Thyroid gland (tissue), 4 donors: ENCODE measurements around the gene MBNL2. TPM values are rescaled to one million over a fixed set of nuclear protein-coding genes. Genes with fewer than 3 reads are reported as not detected.
A peak's percentile ranks its signal among the peaks of the same experiment; 100 is the strongest.

Experiments
- DNase-seq, 2 donors: peaks; one replicate each; pipeline ENCODE4 v3.0.0-alpha.2; 2019
- H3K27ac ChIP-seq, 3 donors: fragments of 200-600 bp; sonication (generic); 1 replicate in 2 of 3; 2 replicates in 1 of 3; pipeline ENCODE4 v1.5.1; 2016 to 2019; ENCODE audit warnings: mild to moderate bottlenecking in 1 of 3, moderate library complexity in 1 of 3
- H3K27me3 ChIP-seq: fragments of 200-600 bp; sonication (generic); one replicate; pipeline ENCODE4 v1.5.1; 2019
- H3K36me3 ChIP-seq, 2 donors: fragments of 200-600 bp; sonication (generic); one replicate each; pipeline ENCODE4 v1.5.1; 2016 to 2019
- H3K4me1 ChIP-seq, 2 donors: fragments of 200-600 bp; sonication (generic); one replicate each; pipeline ENCODE4 v1.5.1; 2017 to 2019
- H3K4me3 ChIP-seq, 3 donors: fragments of 200-600 bp; sonication (generic); replicated peaks in 1 of 3; 1 replicate in 2 of 3; 2 replicates in 1 of 3; pipeline ENCODE4 v1.5.1; 2016; ENCODE audit warnings: mild to moderate bottlenecking in 1 of 3
- H3K9me3 ChIP-seq: fragments of 200-600 bp; sonication (generic); one replicate; pipeline ENCODE4 v1.5.1; 2017
- POLR2A ChIP-seq, 2 donors: fragments of 450-650 bp; IDR thresholded peaks; one replicate each; pipeline ENCODE4 v1.6.1; 2017; ENCODE audit warnings: antibody characterized with exemption in 2 of 2, mild to moderate bottlenecking in 2 of 2, moderate library complexity in 1 of 2
- WGBS, 2 donors: methylation state at CpG; one replicate each; pipeline ENCODE4 v1.1.5; 2017; 5-methylcytosine and 5-hydroxymethylcytosine counted together
- intact Hi-C: fragments of 100-400 bp; cut with DNase I; formaldehyde crosslinking; loops from one replicate; pipeline ENCODE4 v1.15.1; 2023
- total RNA-seq, 4 donors: library from RNA; depleted of rRNA; stranded (reverse); fragments of >200 nt; gene quantifications; one replicate each; pipeline ENCODE4 v1.2.3, GENCODE V29; 2016
- TF ChIP-seq, protein P1 (sequence below), 6 experiments: fragments of 200-600 bp in 3 of 6; fragments of 450-650 bp in 3 of 6; sonication (generic) in 3 of 6; IDR thresholded peaks; one replicate each; pipeline ENCODE4 v1.5.1; 2016 to 2019; ENCODE audit warnings: antibody characterized with exemption in 6 of 6, mild to moderate bottlenecking in 2 of 6, inconsistent platforms in 1 of 6, moderate library complexity in 1 of 6

Gene MBNL2
- total RNA-seq, 4 donors from 2014 or later: 93.4 to 99.9 (median 98.3) TPM

- Histone ChIP-seq H3K27me3 (no peaks in the 10 kb centered on the region), H3K36me3 (peaks cover 0 to 4% of the 10 kb centered on the region in 2 donors), H3K4me3 (no peak overlapping the region), H3K9me3 (no peaks in the 10 kb centered on the region), H3K4me1 (peaks cover 0 to 4% of the 10 kb centered on the region in 2 donors), H3K27ac (no peak overlapping the region)
- DNase-seq: no peak
- 97% methylated on average over 4 of the region's 4 CpGs for WGBS, 2 donors
- intact Hi-C loops: no loop called here
- TF ChIP-seq, protein P1, sequence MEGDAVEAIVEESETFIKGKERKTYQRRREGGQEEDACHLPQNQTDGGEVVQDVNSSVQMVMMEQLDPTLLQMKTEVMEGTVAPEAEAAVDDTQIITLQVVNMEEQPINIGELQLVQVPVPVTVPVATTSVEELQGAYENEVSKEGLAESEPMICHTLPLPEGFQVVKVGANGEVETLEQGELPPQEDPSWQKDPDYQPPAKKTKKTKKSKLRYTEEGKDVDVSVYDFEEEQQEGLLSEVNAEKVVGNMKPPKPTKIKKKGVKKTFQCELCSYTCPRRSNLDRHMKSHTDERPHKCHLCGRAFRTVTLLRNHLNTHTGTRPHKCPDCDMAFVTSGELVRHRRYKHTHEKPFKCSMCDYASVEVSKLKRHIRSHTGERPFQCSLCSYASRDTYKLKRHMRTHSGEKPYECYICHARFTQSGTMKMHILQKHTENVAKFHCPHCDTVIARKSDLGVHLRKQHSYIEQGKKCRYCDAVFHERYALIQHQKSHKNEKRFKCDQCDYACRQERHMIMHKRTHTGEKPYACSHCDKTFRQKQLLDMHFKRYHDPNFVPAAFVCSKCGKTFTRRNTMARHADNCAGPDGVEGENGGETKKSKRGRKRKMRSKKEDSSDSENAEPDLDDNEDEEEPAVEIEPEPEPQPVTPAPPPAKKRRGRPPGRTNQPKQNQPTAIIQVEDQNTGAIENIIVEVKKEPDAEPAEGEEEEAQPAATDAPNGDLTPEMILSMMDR (IDR thresholded peaks at IDR 0.05): no peak
- TF ChIP-seq POLR2A (IDR thresholded peaks at IDR 0.05): no peak
These were observed 173.5 kb downstream of the MBNL2 start for GRCh38 chr13:97395447-97396136.

DNA sequence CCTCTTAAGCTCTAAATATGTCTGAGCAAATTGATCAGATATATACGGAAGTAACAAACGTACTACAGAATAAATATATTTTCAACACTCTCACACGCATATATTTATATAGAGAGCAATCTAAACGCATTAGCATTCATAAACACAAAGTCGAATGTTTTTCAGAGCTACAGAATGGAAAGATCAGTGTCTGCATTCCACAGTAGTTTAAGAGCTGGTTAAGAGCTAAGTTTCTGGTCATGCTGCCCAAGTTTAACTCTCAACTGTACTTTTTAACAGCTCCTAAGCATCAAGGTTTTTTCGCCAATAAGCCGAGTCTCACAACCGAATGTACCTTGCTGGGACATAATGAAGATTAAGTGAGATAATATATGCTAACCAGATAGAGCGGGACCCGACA is 175.1 kb downstream of the MBNL2 start:
- no peak for DNase-seq
- Histone ChIP-seq H3K27me3 (no peaks in the 10 kb centered on the region), H3K4me1 (peaks cover 0 to 4% of the 10 kb centered on the region in 2 donors), H3K27ac (peak overlapping the region in 1 of 3 donors; percentile 14), H3K36me3 (no peaks in the 10 kb centered on the region), H3K9me3 (no peaks in the 10 kb centered on the region), H3K4me3 (no peak overlapping the region)
- no peak for TF ChIP-seq POLR2A (IDR thresholded peaks at IDR 0.05)
- TF ChIP-seq, protein P1 (IDR thresholded peaks at IDR 0.05): no peak
- 25 to 44% methylated on average over 10 of the region's 10 CpGs for WGBS, 2 donors
- intact Hi-C loops: no loop called here

GRCh38 chr13:97401421-97401820 is 179.3 kb downstream of the MBNL2 start:
- Histone ChIP-seq H3K27ac (no peak overlapping the region), H3K4me3 (no peak overlapping the region), H3K36me3 (no peaks in the 10 kb centered on the region), H3K27me3 (no peaks in the 10 kb centered on the region), H3K9me3 (no peaks in the 10 kb centered on the region), H3K4me1 (peaks cover 0 to 4% of the 10 kb centered on the region in 2 donors)
- intact Hi-C loops: no loop called here
- no peak for TF ChIP-seq POLR2A (IDR thresholded peaks at IDR 0.05)
- TF ChIP-seq, protein P1 (IDR thresholded peaks at IDR 0.05): no peak
- WGBS, 2 donors: 60 to 63% methylated on average over 3 of the region's 3 CpGs
- DNase-seq: no peak

DNA sequence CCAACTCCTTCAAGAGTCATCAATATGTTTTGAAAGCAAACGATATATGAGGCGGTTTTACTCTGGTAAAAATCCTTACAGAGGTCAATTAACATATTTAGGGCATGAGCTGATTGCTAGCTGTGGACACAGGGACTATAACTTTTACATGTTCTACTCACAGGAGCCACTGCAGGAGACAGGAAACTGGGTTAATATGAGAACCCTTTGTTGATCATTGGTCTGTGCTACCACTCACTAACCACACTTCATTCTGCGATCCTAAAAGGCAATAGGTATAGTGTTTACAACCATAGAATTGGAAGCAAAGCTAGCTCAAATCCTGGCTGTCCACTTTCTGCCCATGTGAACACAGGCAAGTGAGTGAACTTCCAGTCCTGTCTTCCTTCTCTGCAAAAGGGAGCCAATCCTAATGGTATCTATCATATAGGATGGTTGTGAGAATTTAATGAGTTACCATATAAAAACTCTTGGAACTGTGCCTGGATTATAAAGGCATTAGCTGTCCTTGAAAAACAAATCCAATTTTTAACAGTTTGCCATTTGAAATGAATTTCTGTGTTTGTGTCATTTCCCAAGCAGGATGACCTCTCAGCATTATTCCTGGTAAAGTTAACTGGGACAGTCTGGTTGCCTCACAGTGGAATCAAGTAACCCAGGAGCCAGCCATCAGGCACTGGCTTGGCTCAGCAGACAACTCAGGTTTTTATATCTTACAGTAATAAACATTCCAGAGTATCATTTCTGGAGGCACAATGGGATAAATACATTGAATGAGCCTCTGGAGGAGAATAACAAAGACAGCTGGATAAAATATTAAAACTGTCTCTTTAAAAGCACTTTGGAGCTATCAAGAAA is 182.0 kb downstream of the MBNL2 start:
- Histone ChIP-seq H3K27me3 (no peaks in the 10 kb centered on the region), H3K4me1 (no peaks in the 10 kb centered on the region), H3K27ac (no peak overlapping the region), H3K4me3 (no peak overlapping the region), H3K36me3 (no peaks in the 10 kb centered on the region), H3K9me3 (no peaks in the 10 kb centered on the region)
- intact Hi-C loops: no loop called here
- DNase-seq: no peak
- TF ChIP-seq POLR2A (IDR thresholded peaks at IDR 0.05): no peak
- TF ChIP-seq, protein P1 (IDR thresholded peaks at IDR 0.05): no peak
- WGBS, 2 donors: 71 to 87% methylated on average over 3 of the region's 3 CpGs

DNA sequence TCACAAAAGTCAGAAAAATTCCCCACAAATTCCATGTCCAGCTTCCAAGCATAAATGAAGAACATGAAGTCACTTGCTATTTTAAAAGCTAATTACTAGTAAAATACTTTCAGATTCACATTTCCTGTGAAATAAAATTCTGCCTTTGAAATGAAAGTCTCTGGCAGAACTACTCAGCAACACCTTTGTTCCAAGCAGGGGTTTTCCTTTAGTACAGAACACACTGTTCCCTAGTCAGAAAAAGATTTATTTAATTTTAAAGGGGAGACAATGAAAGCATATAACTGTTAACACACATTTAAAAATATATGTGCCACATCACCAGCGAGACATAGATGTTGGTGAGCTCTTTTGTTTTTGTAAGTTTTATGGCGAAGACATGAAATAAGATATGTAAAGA is 185.4 kb downstream of the MBNL2 start:
- no peak for DNase-seq
- Histone ChIP-seq H3K4me3 (no peak overlapping the region), H3K4me1 (no peaks in the 10 kb centered on the region), H3K36me3 (no peaks in the 10 kb centered on the region), H3K27ac (no peak overlapping the region), H3K9me3 (no peaks in the 10 kb centered on the region), H3K27me3 (no peaks in the 10 kb centered on the region)
- no peak for TF ChIP-seq POLR2A (IDR thresholded peaks at IDR 0.05)
- TF ChIP-seq, protein P1 (IDR thresholded peaks at IDR 0.05): no peak
- 82 to 89% methylated on average over 2 of the region's 2 CpGs for WGBS, 2 donors
- intact Hi-C loops: no loop called here
